ENCODE results near the gene VMA21. TPM values are rescaled to one million over a fixed set of nuclear protein-coding genes. Genes with fewer than 3 reads are reported as not detected.

VMA21 gene
- total RNA-seq, 2 experiments from 2014 or later, result 19.3 to 19.4 TPM

- CTCF ChIA-PET, result interaction anchor here (1.7 kb wide), 1 partner anchor 33 kb away, joined by 4 read pairs; no protein-coding TSS in a partner anchor
- H3K4me1 Mint-ChIP-seq (ENCODE audit: low read depth), result peaks cover 45% of the 10 kb centered on the region
- H3K9me3 ChIP-seq (ENCODE audit: control insufficient read depth in 1 of 2, insufficient read depth in 1 of 2, low read length in 2 of 2), result no peaks in the 10 kb centered on the region
- no peaks in the 10 kb centered on the region for H3K36me3 ChIP-seq (ENCODE audit: insufficient read depth, low read length)
- POLR2A ChIA-PET, result no interaction called here
- H3K9me3 Mint-ChIP-seq, result no peaks in the 10 kb centered on the region
- H3K27me3 Mint-ChIP-seq, result no peaks in the 10 kb centered on the region
- peaks cover 47% of the 10 kb centered on the region for H3K4me1 ChIP-seq (ENCODE audit: insufficient read depth, low read length)
- H3K27ac Mint-ChIP-seq, result peak overlapping the region; percentile 97
- DNase-seq, result peak; percentile 25 to 90 (median 46)
- H3K27ac ChIP-seq (ENCODE audit: low read depth in 1 of 2, low read length in 2 of 2), result peak overlapping the region; percentile 46 to 62
- peak overlapping the region; percentile 89 for H3K4me3 Mint-ChIP-seq
- H3K27me3 ChIP-seq (ENCODE audit: control insufficient read depth in 1 of 2, insufficient read depth in 2 of 2, low read length in 2 of 2), result no peaks in the 10 kb centered on the region
- intact Hi-C loops (cut with DNase I, micrococcal nuclease), result loop anchor here in 1 of 2 experiments (10.0 kb wide), 1 partner anchor 409 kb away; the partner anchor contains the start of gene HMGB3
- H3K36me3 Mint-ChIP-seq (ENCODE audit: low read depth), result peaks cover 4% of the 10 kb centered on the region
- no peak for TF ChIP-seq CTCF (IDR thresholded peaks at IDR 0.05)
- ATAC-seq (ENCODE audit: poor library complexity), result peak; percentile 76
- no peak overlapping the region for H3K4me3 ChIP-seq (ENCODE audit: low read length)
Observed at GRCh38 chrX:151393514-151393913, 3.5 kb upstream of the VMA21 start.

GRCh38 chrX:151396042-151396824 lies 773 bp upstream of the VMA21 start:
- Mint-ChIP-seq H3K4me3 (peak overlapping the region; percentile 88), H3K36me3 (ENCODE audit: low read depth) (peaks cover 17% of the 10 kb centered on the region), H3K9me3 (no peaks in the 10 kb centered on the region), H3K4me1 (ENCODE audit: low read depth) (peaks cover 72% of the 10 kb centered on the region), H3K27ac (peak overlapping the region; percentile 99), H3K27me3 (no peaks in the 10 kb centered on the region)
- CTCF ChIA-PET, result interaction anchor here (1.5 to 1.6 kb wide), 2 partner anchors 36 to 1545 kb away, joined by 3 read pairs; no protein-coding TSS in a partner anchor
- Histone ChIP-seq H3K4me3 (ENCODE audit: low read length) (peak overlapping the region; percentile 72), H3K9me3 (ENCODE audit: control insufficient read depth in 1 of 2, insufficient read depth in 1 of 2, low read length in 2 of 2) (no peaks in the 10 kb centered on the region), H3K27ac (ENCODE audit: low read depth in 1 of 2, low read length in 2 of 2) (peak overlapping the region; percentile 88 to 94), H3K4me1 (ENCODE audit: insufficient read depth, low read length) (peaks cover 50% of the 10 kb centered on the region), H3K27me3 (ENCODE audit: control insufficient read depth in 1 of 2, insufficient read depth in 2 of 2, low read length in 2 of 2) (no peaks in the 10 kb centered on the region), H3K36me3 (ENCODE audit: insufficient read depth, low read length) (no peaks in the 10 kb centered on the region)
- ATAC-seq (ENCODE audit: poor library complexity) (peak; percentile 31), DNase-seq (peak in 12 of 14 experiments; percentile 6 to 60 (median 28))
- no peak for TF ChIP-seq CTCF (IDR thresholded peaks at IDR 0.05)
- intact Hi-C loops (cut with DNase I, micrococcal nuclease), result loop anchor here in 1 of 2 experiments (5.0 to 10.0 kb wide), 3 partner anchors 411 to 1436 kb away; partner anchors contain the start of genes CD99L2, CETN2, HMGB3 and NSDHL
- POLR2A ChIA-PET, result interaction anchor here (0.6 to 1.7 kb wide), 5 partner anchors 14 to 1856 kb away, joined by 3 to 11 read pairs (median 4); partner anchors contain the start of genes EOLA2 and NSDHL

- ATAC-seq (ENCODE audit: poor library complexity) (no peak), DNase-seq (peak in 2 of 14 experiments; percentile 15 to 17)
- Mint-ChIP-seq H3K9me3 (no peaks in the 10 kb centered on the region), H3K4me1 (ENCODE audit: low read depth) (peaks cover 73% of the 10 kb centered on the region), H3K4me3 (peak overlapping the region; percentile 89), H3K27me3 (no peaks in the 10 kb centered on the region), H3K36me3 (ENCODE audit: low read depth) (peaks cover 17% of the 10 kb centered on the region), H3K27ac (peak overlapping the region; percentile 99)
- no peaks in the 10 kb centered on the region for H3K27me3 ChIP-seq (ENCODE audit: control insufficient read depth in 1 of 2, insufficient read depth in 2 of 2, low read length in 2 of 2)
- CTCF ChIA-PET, result interaction anchor here (1.5 kb wide), 1 partner anchor 1544 kb away, joined by 3 read pairs; no protein-coding TSS in a partner anchor
- POLR2A ChIA-PET, result interaction anchor here (0.6 to 1.7 kb wide), 3 partner anchors 12 to 1459 kb away, joined by 3 to 11 read pairs (median 4); partner anchors contain the start of gene EOLA2
- no peaks in the 10 kb centered on the region for H3K9me3 ChIP-seq (ENCODE audit: control insufficient read depth in 1 of 2, insufficient read depth in 1 of 2, low read length in 2 of 2)
- intact Hi-C loops (cut with DNase I, micrococcal nuclease), result loop anchor here in 1 of 2 experiments (5.0 to 10.0 kb wide), 3 partner anchors 413 to 1435 kb away; partner anchors contain the start of genes CD99L2, CETN2, HMGB3 and NSDHL
- peaks cover 44% of the 10 kb centered on the region for H3K4me1 ChIP-seq (ENCODE audit: insufficient read depth, low read length)
- peak overlapping the region; percentile 85 for H3K4me3 ChIP-seq (ENCODE audit: low read length)
- peak overlapping the region; percentile 64 to 78 for H3K27ac ChIP-seq (ENCODE audit: low read depth in 1 of 2, low read length in 2 of 2)
- no peak for TF ChIP-seq CTCF (IDR thresholded peaks at IDR 0.05)
- no peaks in the 10 kb centered on the region for H3K36me3 ChIP-seq (ENCODE audit: insufficient read depth, low read length)
Observed at GRCh38 chrX:151397741-151398070, 700 bp downstream of the VMA21 start.

All from CD4-positive, alpha-beta T cell (primary cell).